A673 (cell line): ENCODE measurements around the gene MCM5.

ENCODE experiments used
- EZH2 ChIP-seq: fragments of 200-600 bp; sonication (generic); IDR thresholded peaks from 2 replicates; pipeline ENCODE4 v1.6.1; 2017; ENCODE audit warnings: borderline replicate concordance, low read depth, mild to moderate bottlenecking, mixed read lengths, antibody characterized with exemption, low read length; ENCODE audit not compliant: poor library complexity, severe bottlenecking
- TF ChIP-seq, protein P1 (sequence below): fragments of 300-800, 200-600 bp; sonication (generic); conservative IDR thresholded peaks from 2 replicates; pipeline ENCODE4 v1.5.1; 2017; ENCODE audit warnings: low read depth, mild to moderate bottlenecking, antibody characterized with exemption, low read length, moderate library complexity, mixed read lengths

DNA sequence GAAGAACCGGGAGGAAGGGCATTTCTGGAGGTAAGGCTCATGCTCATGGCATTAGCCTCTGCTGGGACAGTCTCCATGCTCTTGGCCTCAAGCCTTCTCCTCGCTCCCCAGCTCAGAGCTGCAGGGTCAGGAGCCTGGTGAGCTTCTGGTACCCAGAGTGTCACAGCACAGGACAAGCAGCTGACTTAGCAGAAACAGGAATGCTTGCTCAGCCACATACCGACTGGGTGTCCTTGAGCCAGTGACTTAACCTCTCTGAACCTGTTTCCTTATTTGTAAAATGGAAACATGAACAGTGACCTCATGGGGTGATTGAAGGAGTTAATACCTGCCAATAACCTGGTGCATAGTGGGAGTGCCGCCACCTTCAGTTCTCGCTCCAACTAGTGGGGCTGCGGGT, 72.5 kb downstream of the MCM5 start:
- TF ChIP-seq, protein P1, sequence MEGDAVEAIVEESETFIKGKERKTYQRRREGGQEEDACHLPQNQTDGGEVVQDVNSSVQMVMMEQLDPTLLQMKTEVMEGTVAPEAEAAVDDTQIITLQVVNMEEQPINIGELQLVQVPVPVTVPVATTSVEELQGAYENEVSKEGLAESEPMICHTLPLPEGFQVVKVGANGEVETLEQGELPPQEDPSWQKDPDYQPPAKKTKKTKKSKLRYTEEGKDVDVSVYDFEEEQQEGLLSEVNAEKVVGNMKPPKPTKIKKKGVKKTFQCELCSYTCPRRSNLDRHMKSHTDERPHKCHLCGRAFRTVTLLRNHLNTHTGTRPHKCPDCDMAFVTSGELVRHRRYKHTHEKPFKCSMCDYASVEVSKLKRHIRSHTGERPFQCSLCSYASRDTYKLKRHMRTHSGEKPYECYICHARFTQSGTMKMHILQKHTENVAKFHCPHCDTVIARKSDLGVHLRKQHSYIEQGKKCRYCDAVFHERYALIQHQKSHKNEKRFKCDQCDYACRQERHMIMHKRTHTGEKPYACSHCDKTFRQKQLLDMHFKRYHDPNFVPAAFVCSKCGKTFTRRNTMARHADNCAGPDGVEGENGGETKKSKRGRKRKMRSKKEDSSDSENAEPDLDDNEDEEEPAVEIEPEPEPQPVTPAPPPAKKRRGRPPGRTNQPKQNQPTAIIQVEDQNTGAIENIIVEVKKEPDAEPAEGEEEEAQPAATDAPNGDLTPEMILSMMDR = no peak
- no peak for TF ChIP-seq EZH2
